Inferior parietal cortex (tissue), 1 donor: Measurements from ENCODE around the gene AAR2.

ENCODE experiments used
- DNase-seq: peaks from one replicate; pipeline ENCODE4 v3.0.0-alpha.2; 2016; ENCODE audit errors: extremely low spot score

The AAR2 gene, protein sequence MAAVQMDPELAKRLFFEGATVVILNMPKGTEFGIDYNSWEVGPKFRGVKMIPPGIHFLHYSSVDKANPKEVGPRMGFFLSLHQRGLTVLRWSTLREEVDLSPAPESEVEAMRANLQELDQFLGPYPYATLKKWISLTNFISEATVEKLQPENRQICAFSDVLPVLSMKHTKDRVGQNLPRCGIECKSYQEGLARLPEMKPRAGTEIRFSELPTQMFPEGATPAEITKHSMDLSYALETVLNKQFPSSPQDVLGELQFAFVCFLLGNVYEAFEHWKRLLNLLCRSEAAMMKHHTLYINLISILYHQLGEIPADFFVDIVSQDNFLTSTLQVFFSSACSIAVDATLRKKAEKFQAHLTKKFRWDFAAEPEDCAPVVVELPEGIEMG

DNA sequence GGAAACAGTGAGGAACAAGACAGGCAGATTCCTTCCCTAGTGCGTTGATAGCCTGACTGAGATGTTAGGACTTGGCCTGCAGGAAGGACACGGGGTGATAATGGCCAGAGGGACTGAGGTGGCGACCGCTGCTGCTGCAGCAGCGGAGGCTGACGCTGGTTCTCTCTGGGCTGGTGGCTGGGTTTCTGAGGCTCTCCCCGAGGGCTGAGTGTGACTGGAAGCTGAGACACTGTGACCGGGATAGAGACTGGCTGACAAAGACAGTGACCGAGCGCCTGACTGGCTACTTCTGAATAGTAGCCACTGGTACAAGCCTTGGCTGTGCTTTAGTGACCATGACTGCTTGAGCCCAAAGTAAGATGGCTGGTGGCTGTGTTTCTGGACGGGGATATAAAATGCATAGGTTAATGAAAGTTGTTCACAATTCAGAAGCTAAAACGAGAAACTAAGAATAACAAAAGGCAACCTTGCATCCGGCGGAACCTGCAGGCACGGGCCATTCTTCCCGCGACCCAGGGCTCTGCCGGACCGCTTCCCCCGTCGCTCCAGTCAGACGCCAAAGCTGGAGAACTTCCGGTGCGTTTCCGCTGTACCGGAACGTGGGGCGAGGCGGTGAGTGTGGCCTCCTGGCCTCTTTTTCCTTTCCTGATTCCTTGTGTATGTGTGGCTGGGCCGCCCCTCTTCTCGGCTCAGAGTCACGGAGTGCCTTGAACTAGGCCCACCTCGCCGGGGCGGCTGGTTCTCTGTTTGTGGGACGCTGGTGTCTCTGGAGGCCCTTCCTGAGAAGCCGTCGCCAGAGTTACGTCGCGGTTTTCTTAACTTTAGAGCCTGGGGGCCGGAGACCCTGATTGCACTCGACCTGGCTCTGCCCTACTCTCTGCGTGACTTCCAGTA is at the start of gene AAR2:
AAR2 (plus strand) TSS at position 587 of the 894 bp plus-strand sequence. CDS start 3,391 bp downstream, outside the sequence.
- DNase-seq, result peak; percentile 84

DNA sequence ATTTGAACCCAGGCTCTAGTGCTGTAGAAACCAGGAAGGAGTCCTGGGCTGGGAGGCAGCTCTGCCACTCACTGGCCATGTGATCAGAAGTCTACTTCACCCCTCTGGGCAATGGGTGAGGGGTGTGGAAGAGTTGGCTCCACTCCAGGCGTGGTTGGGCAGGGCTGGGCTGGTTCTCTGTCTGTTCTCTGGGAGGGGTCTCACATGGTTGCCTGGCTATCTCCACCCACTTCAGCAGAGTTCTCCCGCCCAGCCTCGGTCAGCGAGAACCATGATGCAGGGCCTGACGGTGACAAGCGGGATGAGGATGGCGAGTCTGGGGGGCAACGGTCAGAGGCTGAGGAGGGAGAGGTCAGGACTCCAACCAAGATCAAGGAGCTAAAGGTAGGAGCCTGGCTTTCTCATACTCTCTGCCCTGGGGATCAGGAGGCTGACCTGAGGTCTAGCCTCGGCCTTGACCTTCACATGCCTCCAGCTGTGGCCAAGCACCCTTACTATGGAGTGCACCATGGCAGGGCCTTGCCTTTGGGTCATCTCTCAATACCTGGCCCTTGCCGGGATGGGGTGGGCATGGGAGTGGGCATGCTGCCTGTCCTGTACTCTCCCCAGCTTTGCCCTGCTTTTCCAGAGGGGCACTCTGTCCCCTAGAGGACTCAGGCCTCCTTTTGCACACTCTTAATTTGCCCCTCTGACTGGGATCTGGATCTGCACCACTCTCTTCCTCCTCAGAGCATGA is 42.1 kb upstream of the AAR2 start:
- no peak for DNase-seq

DNA sequence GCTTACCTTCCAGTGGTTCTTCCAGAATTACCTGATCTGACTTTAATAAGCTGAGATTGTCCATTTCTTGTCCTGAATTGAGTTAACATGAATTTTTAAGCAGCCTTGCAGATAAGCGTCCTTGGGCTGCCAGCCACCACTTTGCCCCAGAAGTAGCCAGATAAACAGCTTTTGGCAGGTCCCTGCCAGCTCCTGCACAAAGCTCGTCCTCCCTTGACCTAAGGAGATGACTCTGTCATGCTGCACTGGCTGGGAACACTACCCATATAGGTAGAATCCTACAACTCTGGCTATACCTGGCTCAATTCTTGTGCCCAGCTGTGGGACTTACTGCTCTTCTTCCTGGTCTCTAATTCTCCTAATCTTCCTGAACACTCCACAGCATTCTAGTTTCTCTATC is 39.6 kb upstream of the AAR2 start:
- no peak for DNase-seq

DNA sequence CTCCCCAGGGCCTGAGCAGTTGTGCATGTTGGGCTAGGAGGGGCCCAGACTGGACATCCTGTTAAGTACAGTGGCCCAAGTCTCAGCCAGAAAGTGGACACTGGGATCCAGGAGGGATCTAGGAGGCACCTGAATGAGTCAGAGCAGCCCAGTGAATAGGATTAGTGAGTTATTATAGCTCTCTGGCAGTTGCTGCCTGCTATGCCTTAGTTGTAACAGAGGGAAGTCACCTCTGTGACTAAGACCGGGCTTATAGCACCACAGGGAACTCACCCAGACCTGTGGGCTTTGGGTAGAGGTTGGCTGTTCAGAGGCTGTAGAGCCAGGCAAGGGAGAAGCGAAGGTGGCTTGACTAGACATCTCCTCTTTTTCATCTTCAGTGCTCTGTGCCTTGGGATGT is 39.0 kb upstream of the AAR2 start:
- no peak for DNase-seq

DNA sequence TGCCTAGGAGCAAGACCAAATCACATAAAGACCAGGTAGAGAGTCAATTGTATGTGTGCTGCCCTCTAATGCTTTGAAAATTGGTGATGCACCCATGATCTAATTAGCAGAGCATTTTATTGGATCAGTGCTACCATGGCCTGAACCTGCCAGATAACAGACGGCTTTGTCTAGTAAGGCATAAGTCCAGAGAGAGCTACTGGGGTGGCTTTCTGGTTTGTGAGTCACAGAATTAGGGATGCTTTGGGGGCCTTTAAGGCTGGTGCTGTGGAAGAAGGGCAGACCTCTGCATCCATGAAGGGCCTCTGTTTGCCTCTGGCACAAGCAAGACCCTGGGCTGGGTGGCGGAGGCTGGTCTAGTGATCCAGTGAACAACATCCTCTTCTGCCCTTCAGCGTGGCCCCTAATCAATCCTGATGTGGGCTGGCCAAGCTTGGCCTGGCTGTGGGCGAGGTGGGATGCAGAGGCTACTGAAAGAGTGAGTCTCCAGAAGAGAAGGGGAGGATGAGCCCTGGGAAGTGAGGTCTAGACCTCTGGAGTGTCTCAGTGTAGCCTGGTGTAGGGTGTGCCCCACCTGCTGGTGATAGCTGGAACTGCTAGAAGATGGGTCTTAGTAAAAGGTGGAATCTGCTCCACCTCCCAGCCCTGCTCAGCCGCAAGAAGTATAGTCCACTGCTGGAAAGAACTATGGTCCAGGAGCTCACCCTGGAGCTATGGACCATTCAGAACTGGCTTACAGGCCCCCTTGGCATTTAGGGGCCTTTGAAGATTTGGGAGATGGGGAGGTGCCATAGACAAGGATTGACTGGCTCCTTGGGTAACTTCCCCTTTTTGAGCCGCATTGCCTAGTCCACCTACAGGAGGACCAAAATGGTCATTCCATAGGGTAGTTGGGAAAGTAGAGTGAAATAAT is 36.7 kb upstream of the AAR2 start:
- DNase-seq, result peak; percentile 92

DNA sequence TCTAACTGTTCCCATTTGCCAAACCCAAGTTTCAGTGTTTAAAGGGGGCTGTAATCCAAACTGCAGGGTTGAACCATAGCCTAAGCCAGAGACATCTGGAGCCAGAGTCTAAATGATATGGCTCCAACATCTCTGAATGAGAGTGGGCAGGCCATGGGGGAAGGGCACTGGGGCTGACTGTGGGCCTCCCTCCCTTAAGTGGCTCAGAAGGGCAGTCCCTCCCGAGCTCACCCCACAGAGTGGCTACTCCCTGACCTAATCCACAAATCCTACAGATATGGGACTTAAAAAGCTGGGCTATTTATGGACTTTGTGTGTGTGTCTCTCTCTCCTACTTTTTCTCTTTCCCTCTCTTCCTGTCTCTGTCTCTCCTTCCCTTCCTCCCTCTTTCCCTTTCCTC is 35.8 kb upstream of the AAR2 start:
- DNase-seq, result no peak

DNA sequence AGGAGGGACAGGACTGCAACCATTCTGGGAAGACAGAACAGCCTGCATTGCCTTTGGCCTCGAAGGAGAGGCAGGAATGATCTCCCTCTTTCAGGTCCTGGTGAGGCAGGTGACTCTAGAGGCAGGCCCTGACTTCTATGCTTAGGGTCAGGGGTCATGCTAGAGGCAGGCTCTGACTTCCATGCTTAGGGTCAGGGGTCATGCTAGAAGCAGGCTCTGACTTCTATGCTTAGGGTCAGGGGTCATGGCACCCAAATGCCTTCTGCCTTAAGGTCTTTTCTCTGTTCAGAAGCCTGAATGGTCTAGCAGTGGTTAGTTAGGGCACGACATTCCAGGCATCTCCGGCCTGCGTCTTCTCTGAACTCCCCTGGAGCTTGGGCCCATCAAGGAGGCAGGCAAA is 35.1 kb upstream of the AAR2 start:
- no peak for DNase-seq

DNA sequence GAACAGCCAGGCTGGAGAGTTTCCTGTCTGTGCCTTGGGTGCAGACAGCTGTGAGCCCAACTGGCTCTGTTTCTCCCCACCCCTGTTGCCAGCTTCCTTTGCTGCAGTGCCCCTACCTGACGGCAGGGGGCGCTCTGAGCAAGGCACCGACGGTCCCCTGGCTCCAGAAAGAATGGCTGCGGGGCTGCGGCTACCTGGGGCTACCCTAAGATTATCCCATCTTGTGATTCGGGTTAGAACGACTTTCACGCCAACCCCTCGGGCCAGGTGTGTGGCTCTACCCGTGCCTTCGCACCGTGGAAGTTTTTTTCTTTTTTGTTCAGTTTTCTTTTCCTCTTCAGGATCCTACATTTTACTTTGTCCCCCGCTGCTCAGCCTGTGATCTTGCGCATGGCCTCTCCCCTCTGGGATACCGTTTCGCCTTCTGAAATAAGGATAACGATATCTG is 33.4 kb upstream of the AAR2 start:
- DNase-seq, result peak; percentile 76

DNA sequence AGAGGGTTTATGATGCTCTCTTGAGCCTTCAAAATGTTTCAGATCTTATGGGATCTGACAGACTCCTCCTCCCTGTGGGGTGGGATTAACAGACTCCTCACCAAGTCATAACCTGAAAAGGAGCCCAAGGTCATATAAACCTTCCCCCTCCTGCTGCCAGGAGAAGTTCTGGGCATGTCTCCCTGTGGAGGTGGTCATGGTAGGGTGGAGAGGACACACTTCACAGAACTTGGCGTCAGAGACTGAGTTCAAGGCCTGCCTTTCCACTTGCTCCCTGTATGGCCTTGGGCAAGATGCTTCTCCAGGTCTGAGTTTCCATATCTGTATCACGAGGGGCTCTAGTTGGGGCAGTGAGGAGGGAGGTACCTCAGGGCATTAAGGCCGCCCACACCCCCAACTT is 32.4 kb upstream of the AAR2 start:
- DNase-seq, result no peak

DNA sequence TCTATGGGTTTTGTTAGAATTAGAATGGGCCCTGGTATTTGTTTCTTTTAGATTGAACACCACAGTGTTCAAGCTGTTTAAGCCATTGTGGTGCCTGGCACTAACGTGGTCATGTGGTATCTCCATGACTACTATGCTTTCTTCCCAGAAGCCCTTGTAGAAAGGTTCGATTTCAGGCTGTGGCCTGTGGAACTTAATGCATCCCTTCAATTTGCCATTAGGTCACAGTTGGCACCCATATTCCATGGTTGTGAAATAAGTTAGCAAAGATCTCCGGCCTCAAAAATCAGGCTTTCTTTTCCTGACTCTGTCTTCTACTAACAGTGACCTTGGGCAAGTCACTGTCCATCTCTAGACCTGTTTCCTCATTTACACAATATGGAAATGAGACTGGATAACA is 31.3 kb upstream of the AAR2 start:
- DNase-seq, result no peak

DNA sequence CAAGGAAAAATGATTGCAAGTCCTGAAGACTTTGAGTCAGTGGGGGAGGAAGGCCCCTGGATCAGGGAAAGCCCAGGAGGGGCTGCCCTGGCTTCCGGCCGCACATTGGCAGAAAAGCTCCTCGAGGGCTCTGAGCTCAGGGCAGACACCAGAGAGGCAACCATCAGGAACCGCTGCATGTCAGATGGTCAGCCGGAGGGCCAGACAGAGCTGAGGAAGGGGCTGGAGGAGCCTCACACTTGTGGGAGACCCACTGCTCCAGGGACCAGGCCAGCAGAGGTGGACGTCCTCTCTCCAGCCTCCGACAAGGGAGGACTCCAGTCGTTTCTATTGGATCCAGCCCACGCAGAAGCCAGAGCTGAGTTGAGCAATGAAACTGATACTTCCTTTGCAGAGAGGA is 30.2 kb upstream of the AAR2 start:
- DNase-seq, result no peak

DNA sequence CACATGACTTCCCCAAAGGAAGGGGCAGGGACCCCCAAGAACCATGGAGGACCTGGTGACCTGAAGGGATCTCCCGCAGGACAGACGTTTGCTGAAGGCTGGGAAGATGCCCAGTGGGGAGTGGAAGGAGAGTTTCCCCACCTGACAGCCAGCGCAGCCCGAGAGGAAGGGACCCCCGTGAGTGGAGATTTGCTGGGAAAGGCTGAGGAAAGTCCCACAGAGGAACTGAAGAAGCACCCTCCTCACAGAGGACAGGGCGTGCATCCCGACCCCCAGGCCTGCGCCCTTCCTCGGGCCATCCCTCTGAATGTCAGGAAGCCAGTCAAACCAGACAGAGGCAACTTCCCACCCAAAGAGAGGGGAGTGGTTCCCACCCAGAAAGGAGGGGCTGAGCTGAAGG is 29.6 kb upstream of the AAR2 start:
- no peak for DNase-seq

DNA sequence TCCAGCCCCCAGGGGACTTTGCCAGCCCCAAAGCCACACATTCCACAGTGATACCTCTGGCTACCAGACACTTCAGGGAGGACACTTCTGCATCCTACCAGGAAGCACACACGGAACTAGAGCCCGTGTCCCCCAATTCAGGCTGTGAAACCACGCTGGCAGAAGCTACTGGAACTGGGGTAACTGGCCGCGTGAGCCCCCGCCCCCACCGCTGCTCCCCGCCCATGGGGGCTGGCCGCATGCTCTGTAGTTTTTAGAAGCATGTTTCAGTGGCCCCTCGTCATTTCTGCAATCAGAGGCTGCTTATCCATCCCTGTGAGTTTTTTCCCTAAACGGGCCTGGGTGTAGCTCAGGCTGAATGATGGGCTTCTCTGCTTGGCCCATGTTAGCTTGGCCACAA is 28.7 kb upstream of the AAR2 start:
- DNase-seq, result no peak

DNA sequence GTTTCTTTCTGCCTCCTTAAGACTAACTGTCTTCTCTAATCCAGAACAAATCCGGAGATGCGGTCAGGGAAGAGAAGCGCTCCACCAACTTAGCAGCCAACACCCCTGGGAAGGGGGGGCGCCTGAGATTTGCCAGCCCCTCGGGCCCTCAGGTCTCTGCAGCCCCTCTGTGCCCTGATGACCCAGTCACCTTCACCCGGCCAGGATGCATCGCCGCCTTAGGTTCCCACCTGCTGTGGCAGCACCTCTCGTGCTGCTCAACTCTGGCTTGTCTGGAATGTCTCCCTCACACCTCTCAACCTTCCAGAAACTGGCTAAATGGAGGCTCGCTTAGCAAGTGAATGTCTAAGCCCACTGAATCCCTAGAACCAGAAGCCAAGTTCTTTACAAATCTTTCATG is 28.0 kb upstream of the AAR2 start:
- DNase-seq, result no peak

DNA sequence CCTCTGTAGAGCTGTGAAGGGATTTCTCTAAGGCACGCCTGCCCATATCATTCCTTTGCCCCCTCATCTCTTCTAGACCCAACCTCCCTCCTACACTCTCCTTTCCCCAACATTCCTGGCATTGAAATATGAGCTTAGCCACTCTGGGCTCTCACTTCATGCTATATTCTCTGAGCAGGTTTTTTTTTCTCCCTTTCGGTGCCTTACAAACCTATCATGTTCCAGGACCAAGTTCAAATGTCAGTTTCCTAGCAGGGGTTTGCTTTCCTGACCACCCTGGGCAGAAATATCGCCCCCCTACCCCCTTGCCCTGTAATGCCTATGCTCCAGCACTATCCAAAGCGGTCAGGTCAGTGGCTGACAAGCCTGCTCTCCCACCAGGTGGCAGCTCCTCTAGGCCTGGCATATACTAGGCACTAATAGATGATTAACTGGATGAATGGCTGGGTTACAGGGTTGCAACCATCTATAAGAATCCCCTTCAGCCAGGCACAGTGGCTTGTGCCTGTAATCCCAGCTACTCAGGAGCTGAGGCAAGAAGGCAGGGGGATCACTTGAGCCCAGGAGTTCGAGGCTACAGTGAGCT is 25.7 kb upstream of the AAR2 start:
- DNase-seq, result no peak

DNA sequence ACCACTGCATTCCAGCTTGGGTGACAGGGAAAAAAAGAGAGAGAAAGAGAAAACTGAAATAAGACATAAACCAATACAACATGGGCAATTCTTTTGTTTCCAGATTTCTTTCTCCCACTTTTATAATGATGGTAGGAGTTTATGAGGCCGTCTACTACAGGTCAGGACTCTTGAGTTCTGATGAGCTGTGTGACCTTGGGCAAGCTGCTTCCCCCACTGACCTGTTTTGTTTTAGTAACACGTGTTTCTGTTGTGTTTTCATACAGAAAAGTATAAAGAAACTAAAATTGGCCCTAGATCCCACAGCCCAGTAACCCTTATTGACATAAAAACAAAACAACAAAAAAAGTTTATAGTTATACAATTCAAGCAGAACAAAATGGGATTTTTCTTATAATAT is 22.9 kb upstream of the AAR2 start:
- DNase-seq, result no peak

DNA sequence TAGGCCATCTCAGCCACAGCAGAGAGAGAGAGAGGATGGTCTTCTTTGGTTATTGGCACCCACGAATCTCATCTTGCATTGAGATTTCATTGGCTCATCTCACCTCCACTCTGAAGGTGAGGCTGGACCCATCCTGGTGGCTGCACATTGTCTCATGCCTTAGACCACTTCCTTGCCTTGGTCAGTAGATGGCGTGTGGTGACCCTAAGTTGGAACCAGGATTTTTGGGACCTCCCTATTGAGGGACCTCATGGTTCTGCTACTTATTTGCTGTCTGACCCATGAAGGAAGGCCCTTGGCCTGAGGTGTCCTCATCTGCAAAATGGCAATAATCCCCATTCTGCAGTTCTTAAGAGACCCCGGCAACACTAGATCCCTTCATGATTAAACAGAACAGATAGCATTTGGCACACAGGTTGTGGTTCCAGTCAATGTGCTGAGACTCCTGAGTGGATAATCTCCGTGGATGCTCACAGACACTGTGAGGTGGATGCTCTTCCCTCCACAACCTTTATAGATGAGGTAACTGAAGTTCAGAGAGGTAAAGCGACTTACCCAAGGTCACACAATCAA is 21.5 kb upstream of the AAR2 start:
- no peak for DNase-seq

DNA sequence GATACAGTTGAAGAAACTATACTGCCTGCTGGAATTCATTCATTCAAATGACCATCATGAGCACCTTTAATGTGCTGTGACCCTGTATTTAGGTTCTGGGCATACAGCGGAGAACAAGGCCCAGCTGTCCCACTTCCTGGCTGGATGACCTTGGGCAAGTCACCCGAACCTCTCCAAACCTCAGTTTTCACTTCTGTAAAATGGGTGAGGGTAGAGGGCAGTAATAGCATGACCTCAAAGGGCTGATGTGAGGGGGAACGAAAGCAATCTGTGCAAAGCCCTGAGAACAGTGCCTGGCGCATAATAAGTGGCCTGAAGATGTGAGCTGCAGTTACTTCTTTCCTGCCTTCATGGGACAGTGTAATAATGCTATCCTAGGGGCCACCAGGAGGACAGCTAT is 20.5 kb upstream of the AAR2 start:
- DNase-seq, result no peak

DNA sequence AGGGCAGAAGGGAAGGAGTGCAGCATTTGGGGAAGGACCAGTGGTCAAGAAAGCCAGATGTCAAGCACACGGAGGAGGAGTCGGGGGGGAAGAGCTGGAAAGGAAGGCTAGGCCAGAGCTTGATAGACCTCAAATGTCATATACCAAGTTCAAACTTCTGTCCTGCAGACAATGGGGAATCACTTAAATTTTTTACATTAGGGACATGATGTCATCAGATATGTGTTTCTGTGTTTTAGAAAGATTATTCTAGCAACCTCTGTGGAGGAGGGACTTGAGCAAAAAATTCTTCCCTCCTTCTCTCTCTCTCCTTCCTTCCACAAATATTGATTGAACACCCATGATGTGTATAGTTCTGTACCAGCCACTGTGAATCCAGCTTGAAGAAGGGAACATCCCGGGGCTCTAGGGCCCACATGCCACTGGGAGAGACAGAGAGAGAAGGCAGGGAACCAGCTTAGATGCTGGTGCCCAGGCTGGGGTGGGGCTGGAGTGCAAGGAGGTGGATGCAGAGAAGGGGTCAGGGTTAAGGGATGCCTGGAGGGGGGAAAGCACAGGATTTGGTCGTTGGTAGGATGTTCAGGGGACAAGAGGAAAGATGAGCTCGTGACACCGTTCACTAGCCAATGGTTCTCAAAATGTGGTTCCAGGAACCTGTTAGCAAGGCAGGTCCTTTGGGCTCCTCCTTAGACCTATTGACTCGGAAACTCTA is 19.8 kb upstream of the AAR2 start:
- no peak for DNase-seq

DNA sequence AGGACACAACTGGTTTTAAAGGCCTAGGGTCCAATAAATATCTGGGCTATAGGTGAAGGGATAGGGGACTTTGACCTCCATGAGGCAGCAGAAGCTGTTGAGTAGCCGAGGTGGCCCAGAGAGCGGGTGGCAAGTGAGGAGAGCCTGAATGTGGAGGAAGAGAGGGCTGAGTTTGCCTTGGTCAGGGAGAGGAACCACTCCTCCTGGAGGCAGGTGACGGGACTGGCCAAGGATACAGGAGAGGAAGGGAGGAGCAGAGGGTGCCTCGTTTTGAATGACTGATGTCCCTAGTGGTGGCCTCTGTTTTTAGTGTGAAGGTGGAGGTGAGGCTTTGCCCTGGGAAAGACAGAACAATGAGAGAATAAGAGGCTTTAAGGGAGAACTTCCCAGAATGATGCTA is 19.1 kb upstream of the AAR2 start:
- no peak for DNase-seq
